MM.1S (cell line): ENCODE data around the gene PRXL2A.

Experiments used
- CTCF ChIP-seq: fragments of 300-600 bp; sonication (generic); IDR thresholded peaks from 2 replicates; pipeline ENCODE4 v1.5.1; 2016; ENCODE audit warnings: antibody characterized with exemption, low read length, mixed read lengths
- EZH2 ChIP-seq: fragments of 300-600 bp; sonication (generic); optimal IDR thresholded peaks from 2 replicates; pipeline ENCODE3; 2017; ENCODE audit warnings: low read depth, mild to moderate bottlenecking, antibody characterized with exemption, low read length, mixed read lengths

DNA sequence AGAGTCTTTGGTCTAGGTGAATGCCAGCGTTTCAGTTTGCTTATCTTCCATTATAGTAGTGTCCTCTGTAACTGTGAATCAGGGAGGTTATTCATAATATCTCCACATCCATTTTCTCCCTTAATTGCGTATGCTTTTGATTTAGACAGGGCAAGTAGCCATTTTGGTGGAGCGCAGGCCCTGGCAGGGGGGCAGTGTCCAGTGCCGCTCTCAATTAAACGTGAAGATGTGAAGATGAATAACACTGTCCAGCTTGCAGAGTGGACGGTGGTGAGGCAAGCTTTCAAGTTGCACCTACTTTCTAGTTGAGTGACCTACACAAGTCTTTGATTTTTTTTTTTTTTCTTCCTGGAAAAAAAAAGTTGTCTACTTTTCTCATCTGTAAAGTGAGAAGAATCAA is 50.3 kb downstream of the PRXL2A start:
- no peak for TF ChIP-seq CTCF
- TF ChIP-seq EZH2: no peak
